BLaER1 (cell line): ENCODE data around the gene MTMR3.

Experiments
- H3K27ac ChIP-seq: shearing (Covaris generic); formaldehyde crosslinking; 2 replicates; pipeline ENCODE4 v1.8.1; 2022
- H3K27me3 ChIP-seq: shearing (Covaris generic); formaldehyde crosslinking; 2 replicates; pipeline ENCODE4 v1.8.1; 2022
- H3K36me3 ChIP-seq: shearing (Covaris generic); formaldehyde crosslinking; 2 replicates; pipeline ENCODE4 v1.8.1; 2022
- H3K4me1 ChIP-seq: shearing (Covaris generic); formaldehyde crosslinking; 2 replicates; pipeline ENCODE4 v1.8.1; 2022
- H3K4me2 ChIP-seq: shearing (Covaris generic); formaldehyde crosslinking; 2 replicates; pipeline ENCODE4 v1.8.1; 2022
- H3K4me3 ChIP-seq: shearing (Covaris generic); formaldehyde crosslinking; 2 replicates; pipeline ENCODE4 v1.8.1; 2022
- H3K9ac ChIP-seq: shearing (Covaris generic); formaldehyde crosslinking; 2 replicates; pipeline ENCODE4 v1.8.1; 2022
- H3K9me3 ChIP-seq: shearing (Covaris generic); formaldehyde crosslinking; 2 replicates; pipeline ENCODE4 v1.8.1; 2022
- H4K20me1 ChIP-seq: shearing (Covaris generic); formaldehyde crosslinking; 2 replicates; pipeline ENCODE4 v1.8.1; 2022
- Cebpa-rat ChIP-seq: shearing (Covaris generic); IDR thresholded peaks from 2 replicates; pipeline ENCODE4 v1.8.1; 2022

MTMR3 gene

DNA sequence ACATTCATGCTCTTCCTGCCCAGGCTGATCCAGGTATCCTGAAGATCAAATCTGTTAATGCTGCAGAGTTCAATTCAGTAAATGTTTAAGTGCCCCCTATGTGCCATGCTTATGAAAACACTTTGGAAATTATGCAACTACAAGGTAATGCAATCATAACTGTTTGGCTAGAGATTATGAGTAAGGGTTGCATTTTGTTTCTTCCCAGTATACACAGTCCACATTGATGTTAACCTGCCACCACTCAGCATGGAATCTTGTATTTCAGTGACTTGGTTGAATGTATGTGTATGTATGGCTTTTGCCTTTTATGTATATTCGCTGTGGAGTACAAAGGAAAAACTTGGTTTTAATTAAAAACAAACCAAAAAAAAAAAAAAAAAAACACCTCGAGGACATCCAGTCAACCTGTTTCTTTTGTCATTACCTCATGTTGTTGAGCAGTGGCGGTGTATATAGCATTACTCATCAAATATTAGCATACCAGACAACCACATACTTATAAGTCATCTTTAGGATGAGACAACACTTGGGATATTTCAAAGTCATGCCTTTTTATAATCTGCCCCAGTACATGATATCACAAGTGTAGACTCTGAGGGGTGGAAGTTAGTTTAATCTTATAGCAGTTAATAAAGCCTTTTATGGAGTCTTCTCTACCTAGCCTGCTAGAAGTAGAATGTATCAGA lies 111.2 kb downstream of the MTMR3 start:
- Histone ChIP-seq H3K4me3 (no peak overlapping the region), H3K27ac (no peak overlapping the region), H3K36me3 (peaks cover 44% of the 10 kb centered on the region), H3K9me3 (no peaks in the 10 kb centered on the region), H3K9ac (no peak overlapping the region), H3K4me2 (no peak overlapping the region), H3K4me1 (peaks cover 27% of the 10 kb centered on the region), H4K20me1 (peaks cover 25% of the 10 kb centered on the region), H3K27me3 (no peaks in the 10 kb centered on the region)
- TF ChIP-seq Cebpa-rat, result no peak

DNA sequence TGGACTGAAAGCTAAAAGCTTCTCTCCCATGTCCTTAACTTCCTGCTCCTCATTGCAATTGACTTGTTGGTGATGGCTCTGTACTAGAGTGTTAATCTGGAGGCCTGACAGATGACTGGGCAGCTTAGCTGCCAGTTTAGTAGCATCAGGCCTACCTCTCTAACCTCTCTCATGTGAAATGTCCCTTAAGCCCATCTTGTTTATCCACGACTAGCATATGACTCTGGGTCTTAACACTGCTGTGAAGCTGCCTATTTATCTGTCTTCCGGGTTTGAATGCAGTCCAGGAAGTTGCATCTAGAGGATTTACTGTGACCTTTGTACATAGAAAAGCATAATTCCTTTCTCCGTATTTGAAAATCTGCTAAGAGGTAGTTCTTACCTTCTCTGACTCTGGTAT lies 112.0 kb downstream of the MTMR3 start:
- no peak for TF ChIP-seq Cebpa-rat
- Histone ChIP-seq H4K20me1 (peaks cover 26% of the 10 kb centered on the region), H3K36me3 (peaks cover 40% of the 10 kb centered on the region), H3K9me3 (no peaks in the 10 kb centered on the region), H3K4me3 (no peak overlapping the region), H3K27me3 (no peaks in the 10 kb centered on the region), H3K27ac (no peak overlapping the region), H3K4me2 (no peak overlapping the region), H3K4me1 (peaks cover 35% of the 10 kb centered on the region), H3K9ac (no peak overlapping the region)

DNA sequence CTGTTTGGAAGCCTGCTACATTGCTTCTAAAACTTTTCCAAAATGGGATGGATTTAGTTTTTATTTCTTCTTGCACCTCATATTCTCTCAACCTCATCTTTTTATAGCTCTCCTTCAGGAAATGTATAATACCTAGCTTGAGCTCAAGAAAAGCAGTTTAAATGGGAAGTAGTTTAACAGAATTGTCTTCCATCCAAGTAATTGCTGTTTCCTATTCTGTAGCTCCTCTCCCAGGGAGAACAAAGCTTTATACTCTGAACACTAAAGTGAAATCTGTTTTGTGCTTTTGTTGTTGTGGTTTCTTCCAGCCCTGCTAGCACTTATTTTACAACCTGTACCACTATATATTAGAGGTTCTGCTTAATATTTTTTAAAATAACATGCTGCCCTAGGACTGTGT lies 114.1 kb downstream of the MTMR3 start:
- peaks cover 28% of the 10 kb centered on the region for H3K36me3 ChIP-seq
- no peaks in the 10 kb centered on the region for H3K9me3 ChIP-seq
- no peak overlapping the region for H3K27ac ChIP-seq
- no peak overlapping the region for H3K9ac ChIP-seq
- no peak overlapping the region for H3K4me3 ChIP-seq
- peaks cover 26% of the 10 kb centered on the region for H4K20me1 ChIP-seq
- H3K4me2 ChIP-seq, result peak overlapping the region; percentile 60
- peaks cover 50% of the 10 kb centered on the region for H3K4me1 ChIP-seq
- no peaks in the 10 kb centered on the region for H3K27me3 ChIP-seq
- TF ChIP-seq Cebpa-rat, result no peak

DNA sequence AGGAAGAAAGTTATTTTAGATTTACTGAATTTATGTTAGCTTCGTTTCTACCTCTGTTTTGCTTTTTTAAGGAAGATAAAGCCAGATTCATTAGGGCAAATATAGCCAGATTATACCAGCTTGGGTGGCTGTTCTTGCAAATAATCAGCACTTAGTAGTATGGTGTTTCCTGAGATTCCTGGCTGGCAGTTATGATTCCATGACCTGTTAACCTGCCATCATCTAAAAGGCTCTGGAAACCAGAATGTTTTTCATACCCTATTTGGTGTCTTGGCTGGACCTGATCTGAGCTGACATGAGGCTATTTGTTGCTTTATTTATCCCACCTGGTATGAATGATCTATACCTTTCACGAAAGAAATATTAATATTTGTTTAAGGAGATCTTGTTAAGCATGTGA lies 114.5 kb downstream of the MTMR3 start:
- Histone ChIP-seq H3K27me3 (no peaks in the 10 kb centered on the region), H3K36me3 (peaks cover 28% of the 10 kb centered on the region), H3K9me3 (no peaks in the 10 kb centered on the region), H3K27ac (no peak overlapping the region), H4K20me1 (peaks cover 26% of the 10 kb centered on the region), H3K4me3 (no peak overlapping the region), H3K4me1 (peaks cover 50% of the 10 kb centered on the region), H3K9ac (no peak overlapping the region), H3K4me2 (peak overlapping the region; percentile 60)
- TF ChIP-seq Cebpa-rat, result no peak

DNA sequence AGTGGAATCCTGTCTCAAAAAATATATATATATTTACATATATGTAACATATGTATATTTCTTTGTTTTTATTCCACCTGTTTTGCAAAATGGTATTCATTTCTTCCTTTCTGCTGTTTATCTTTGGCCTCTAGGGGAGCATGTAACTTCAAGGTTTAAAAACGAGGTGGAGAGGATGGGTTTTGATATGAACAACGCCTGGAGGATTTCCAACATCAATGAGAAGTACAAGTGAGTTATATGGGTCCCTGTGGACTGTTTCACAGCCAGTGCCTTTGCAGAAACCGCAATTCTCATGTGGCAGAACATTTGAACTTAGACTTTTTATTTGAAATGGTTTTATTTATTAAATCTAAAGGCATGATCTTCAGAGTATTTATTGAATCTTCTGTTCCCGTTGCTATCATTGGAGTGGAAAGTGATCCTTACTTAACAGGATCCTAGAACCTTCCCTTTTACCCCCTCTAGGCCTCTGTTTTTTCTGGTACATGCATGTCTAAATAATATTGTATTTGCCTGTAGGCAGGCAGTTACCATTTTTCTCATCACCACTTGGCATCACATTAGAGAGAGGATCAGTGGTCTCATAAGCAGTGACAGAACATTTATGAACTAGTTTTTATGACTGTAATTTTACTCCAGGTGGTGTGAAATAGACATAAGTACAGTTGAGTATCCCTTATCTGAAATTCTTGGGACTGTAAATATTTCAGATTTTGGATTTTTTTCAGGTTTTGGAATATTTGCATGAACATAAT lies 115.8 kb downstream of the MTMR3 start:
- peaks cover 26% of the 10 kb centered on the region for H4K20me1 ChIP-seq
- H3K9ac ChIP-seq, result no peak overlapping the region
- no peaks in the 10 kb centered on the region for H3K9me3 ChIP-seq
- H3K27ac ChIP-seq, result no peak overlapping the region
- peak overlapping the region; percentile 60 for H3K4me2 ChIP-seq
- TF ChIP-seq Cebpa-rat, result no peak
- no peak overlapping the region for H3K4me3 ChIP-seq
- H3K4me1 ChIP-seq, result peaks cover 50% of the 10 kb centered on the region
- peaks cover 29% of the 10 kb centered on the region for H3K36me3 ChIP-seq
- H3K27me3 ChIP-seq, result no peaks in the 10 kb centered on the region

DNA sequence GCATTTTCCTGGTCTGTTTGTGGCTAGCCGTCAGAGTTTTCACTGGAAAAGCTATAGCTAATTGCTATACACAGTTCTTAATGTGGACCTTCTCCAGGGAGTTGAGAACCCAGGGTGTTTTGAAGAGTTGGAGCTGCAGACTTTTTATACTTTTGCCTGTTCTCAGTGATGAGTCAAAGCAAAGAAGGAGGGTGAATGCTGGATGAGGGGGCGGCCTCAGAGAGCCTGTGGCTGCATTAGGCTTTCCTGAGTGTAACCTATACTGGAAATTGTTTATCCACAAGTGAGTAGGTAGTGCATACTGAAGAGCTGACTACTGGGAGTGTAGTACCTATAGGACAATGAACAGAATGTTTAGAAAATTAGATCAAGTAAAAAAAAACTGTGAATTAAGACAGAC lies 117.6 kb downstream of the MTMR3 start:
- Histone ChIP-seq H3K36me3 (peaks cover 33% of the 10 kb centered on the region), H3K9me3 (no peaks in the 10 kb centered on the region), H3K4me2 (peak overlapping the region; percentile 60; the same call in 1 of the 2 replicates), H3K4me3 (no peak overlapping the region), H3K4me1 (peaks cover 50% of the 10 kb centered on the region), H4K20me1 (peaks cover 31% of the 10 kb centered on the region), H3K9ac (no peak overlapping the region), H3K27me3 (no peaks in the 10 kb centered on the region), H3K27ac (no peak overlapping the region)
- TF ChIP-seq Cebpa-rat, result no peak

DNA sequence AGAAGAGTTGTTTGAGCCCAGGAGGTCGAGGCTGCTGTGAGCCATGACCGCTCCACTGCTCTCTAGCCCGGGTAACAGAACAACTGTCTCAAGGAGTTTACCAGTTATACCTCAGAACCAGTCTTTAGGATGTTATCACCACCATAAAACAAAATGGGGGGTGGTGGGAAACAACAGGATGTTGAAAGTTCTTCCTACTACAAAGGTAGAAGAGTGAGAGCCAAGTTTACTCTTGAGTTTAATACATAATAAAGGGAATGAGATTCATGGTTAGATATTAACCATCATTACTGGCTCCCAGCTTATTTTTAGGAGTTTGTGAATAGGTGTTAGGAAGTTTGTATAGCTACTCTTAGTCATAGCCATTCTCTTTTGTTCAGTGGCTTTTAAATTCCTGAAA lies 118.5 kb downstream of the MTMR3 start:
- Histone ChIP-seq H3K9ac (no peak overlapping the region), H3K4me2 (no peak overlapping the region), H3K27ac (no peak overlapping the region), H3K9me3 (no peaks in the 10 kb centered on the region), H4K20me1 (peaks cover 31% of the 10 kb centered on the region), H3K4me1 (peaks cover 50% of the 10 kb centered on the region), H3K4me3 (no peak overlapping the region), H3K27me3 (no peaks in the 10 kb centered on the region), H3K36me3 (peaks cover 40% of the 10 kb centered on the region)
- no peak for TF ChIP-seq Cebpa-rat

DNA sequence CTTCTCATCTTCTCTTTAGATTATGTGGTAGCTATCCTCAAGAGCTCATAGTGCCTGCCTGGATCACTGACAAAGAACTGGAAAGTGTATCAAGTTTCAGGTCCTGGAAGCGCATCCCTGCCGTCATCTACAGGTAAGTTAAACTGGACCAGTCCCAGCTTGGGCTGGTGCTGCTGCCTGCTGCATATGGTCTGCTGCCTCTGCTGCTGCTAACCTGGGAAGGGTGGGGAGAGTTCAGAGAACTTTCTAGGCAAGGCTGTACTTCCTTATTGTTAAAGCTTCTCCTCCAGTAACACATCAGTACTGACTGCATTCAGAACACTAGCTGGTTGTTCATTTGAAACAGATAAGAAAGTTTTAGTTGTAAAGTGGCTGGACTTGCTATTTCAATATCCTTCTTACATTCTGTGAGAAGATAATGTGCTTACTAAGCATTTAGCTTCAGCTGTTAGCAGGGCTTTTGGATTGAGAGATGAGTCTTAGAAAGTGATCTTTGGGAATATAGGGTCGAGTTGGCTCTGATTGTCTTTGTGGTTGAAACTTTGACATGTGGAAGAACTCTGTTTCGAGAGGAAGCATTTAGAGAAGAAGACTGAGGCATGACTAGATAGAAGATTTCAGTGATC lies 120.0 kb downstream of the MTMR3 start:
- Histone ChIP-seq H3K9me3 (no peaks in the 10 kb centered on the region), H3K4me3 (no peak overlapping the region), H3K4me1 (peaks cover 46% of the 10 kb centered on the region), H3K4me2 (no peak overlapping the region), H3K36me3 (peaks cover 55% of the 10 kb centered on the region), H3K27me3 (no peaks in the 10 kb centered on the region), H4K20me1 (peaks cover 17% of the 10 kb centered on the region), H3K27ac (no peak overlapping the region), H3K9ac (no peak overlapping the region)
- TF ChIP-seq Cebpa-rat, result no peak

DNA sequence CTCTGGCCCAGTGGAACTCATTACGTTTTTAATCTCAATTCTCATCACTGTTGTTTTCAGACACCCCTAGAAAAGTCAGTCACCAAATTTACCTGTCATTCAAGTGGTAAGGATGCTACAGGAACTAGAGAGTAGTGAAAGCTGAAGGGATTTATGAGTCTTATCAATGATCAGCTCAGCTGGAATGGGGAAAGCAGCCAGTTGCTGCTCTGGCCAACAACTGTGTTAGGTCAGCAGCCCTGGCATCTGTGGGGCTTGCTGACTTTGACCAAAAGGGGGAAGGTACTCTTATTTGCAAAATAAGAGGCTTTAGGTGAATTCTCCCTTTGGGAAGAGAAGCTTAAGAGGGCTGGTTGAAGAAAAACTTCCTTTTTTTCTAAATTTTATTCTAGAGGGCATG lies 121.1 kb downstream of the MTMR3 start:
- TF ChIP-seq Cebpa-rat, result no peak
- H3K36me3 ChIP-seq, result peaks cover 66% of the 10 kb centered on the region
- no peaks in the 10 kb centered on the region for H3K27me3 ChIP-seq
- no peaks in the 10 kb centered on the region for H3K9me3 ChIP-seq
- no peak overlapping the region for H3K27ac ChIP-seq
- H3K4me3 ChIP-seq, result no peak overlapping the region
- peaks cover 7% of the 10 kb centered on the region for H4K20me1 ChIP-seq
- H3K4me2 ChIP-seq, result no peak overlapping the region
- no peak overlapping the region for H3K9ac ChIP-seq
- H3K4me1 ChIP-seq, result peaks cover 36% of the 10 kb centered on the region

DNA sequence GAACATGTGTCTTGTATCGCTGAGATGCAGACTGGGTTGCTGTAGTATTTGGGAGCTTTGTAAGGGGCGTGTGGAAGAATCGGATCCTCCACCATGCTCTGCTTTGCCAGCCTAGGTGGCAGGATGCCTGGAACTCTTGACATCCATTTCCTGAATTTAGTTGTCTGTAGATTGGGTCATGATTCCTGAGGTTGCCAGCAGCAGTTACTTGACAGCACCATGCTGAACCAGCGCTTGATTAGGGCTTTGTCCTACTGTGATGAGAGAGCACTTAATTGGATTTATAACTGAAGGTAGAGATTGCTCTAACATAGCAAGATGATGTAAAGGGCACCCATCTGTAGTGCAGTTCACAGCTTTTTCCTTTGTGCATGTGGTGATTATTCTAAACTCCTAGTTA lies 121.7 kb downstream of the MTMR3 start:
- peaks cover 5% of the 10 kb centered on the region; the same call in 1 of the 2 replicates for H4K20me1 ChIP-seq
- no peak overlapping the region for H3K27ac ChIP-seq
- TF ChIP-seq Cebpa-rat, result no peak

More for the DNA sequence above, 121.7 kb downstream of the MTMR3 start:
- H3K4me3 ChIP-seq, result no peak overlapping the region
- no peaks in the 10 kb centered on the region for H3K27me3 ChIP-seq
- H3K4me1 ChIP-seq, result peaks cover 30% of the 10 kb centered on the region
- H3K36me3 ChIP-seq, result peaks cover 70% of the 10 kb centered on the region
- H3K9me3 ChIP-seq, result no peaks in the 10 kb centered on the region
- no peak overlapping the region for H3K4me2 ChIP-seq
- no peak overlapping the region for H3K9ac ChIP-seq
